SK-N-SH treated with all-trans-retinoic acid at 6 μM for 48 hours (cell line): ENCODE results near the gene MRGPRF.

ENCODE experiments used
- ATAC-seq: fragments of 200-7000 bp; cut with Tn5 transposase; 3 replicates; pipeline ENCODE4 v1.9.1; 2020; ENCODE audit warnings: mild to moderate bottlenecking, moderate library complexity
- BACH2 ChIP-seq: fragments of 250-450 bp; sonication (Bioruptor Pico); IDR thresholded peaks from 2 replicates; pipeline ENCODE4 v1.9.0; 2021; ENCODE audit warnings: mild to moderate bottlenecking, borderline replicate concordance
- CSDC2 ChIP-seq: fragments of 250-450 bp; sonication (Bioruptor Pico); IDR thresholded peaks from 2 replicates; pipeline ENCODE4 v1.5.0; 2020; ENCODE audit warnings: mild to moderate bottlenecking, moderate library complexity
- ESRRG ChIP-seq: fragments of 250-450 bp; sonication (Bioruptor Pico); IDR thresholded peaks from 2 replicates; pipeline ENCODE4 v1.6.1; 2021; ENCODE audit warnings: mild to moderate bottlenecking
- GLIS3 ChIP-seq: fragments of 250-450 bp; sonication (Bioruptor Pico); IDR thresholded peaks from 2 replicates; pipeline ENCODE4 v1.5.0; 2020; ENCODE audit warnings: mild to moderate bottlenecking, moderate library complexity
- ISL1 ChIP-seq: fragments of 250-450 bp; sonication (Bioruptor Pico); IDR thresholded peaks from 2 replicates; pipeline ENCODE4 v2.1.2; 2022; ENCODE audit warnings: mild to moderate bottlenecking, moderate library complexity
- OSR1 ChIP-seq: fragments of 250-450 bp; sonication (Bioruptor Pico); IDR thresholded peaks from 2 replicates; pipeline ENCODE4 v1.8.0; 2022; ENCODE audit warnings: moderate library complexity, mild to moderate bottlenecking, inconsistent platforms
- RARB ChIP-seq: fragments of 250-450 bp; sonication (Bioruptor Pico); IDR thresholded peaks from 2 replicates; pipeline ENCODE4 v1.8.0; 2021; ENCODE audit warnings: mild to moderate bottlenecking, moderate library complexity
- SNAI2 ChIP-seq: fragments of 250-450 bp; sonication (Bioruptor Pico); IDR thresholded peaks from 2 replicates; pipeline ENCODE4 v1.5.0; 2020; ENCODE audit warnings: mild to moderate bottlenecking, moderate library complexity
- TCF4 ChIP-seq: fragments of 250-450 bp; sonication (Bioruptor Pico); IDR thresholded peaks from 2 replicates; pipeline ENCODE4 v1.8.0; 2021; ENCODE audit warnings: mild to moderate bottlenecking, moderate library complexity, borderline replicate concordance
- TOX ChIP-seq: fragments of 250-450 bp; sonication (Bioruptor Pico); IDR thresholded peaks from 2 replicates; pipeline ENCODE4 v1.8.0; 2021; ENCODE audit warnings: mild to moderate bottlenecking, moderate library complexity, borderline replicate concordance
- TSHZ2 ChIP-seq: fragments of 250-450 bp; sonication (Bioruptor Pico); IDR thresholded peaks from 2 replicates; pipeline ENCODE4 v1.5.0; 2020; ENCODE audit warnings: mild to moderate bottlenecking, moderate library complexity
- ZC3H10 ChIP-seq: fragments of 250-450 bp; sonication (Bioruptor Pico); IDR thresholded peaks from 2 replicates; pipeline ENCODE4 v1.5.1; 2021; ENCODE audit warnings: mild to moderate bottlenecking, moderate library complexity
- ZFP30 ChIP-seq: fragments of 450-650 bp; formaldehyde crosslinking; IDR thresholded peaks from 2 replicates; pipeline ENCODE4 v1.5.0; 2022; ENCODE audit warnings: mild to moderate bottlenecking, moderate library complexity
- ZNF565 ChIP-seq: fragments of 450-650 bp; formaldehyde crosslinking; conservative IDR thresholded peaks from 2 replicates; pipeline ENCODE4 v1.5.0; 2020; ENCODE audit warnings: low read depth, mild to moderate bottlenecking, moderate library complexity
- ZNF70 ChIP-seq: fragments of 450-650 bp; formaldehyde crosslinking; IDR thresholded peaks from 2 replicates; pipeline ENCODE4 v1.5.0; 2020; ENCODE audit warnings: mild to moderate bottlenecking, moderate library complexity
- ZNF8 ChIP-seq: fragments of 450-650 bp; formaldehyde crosslinking; IDR thresholded peaks from 2 replicates; pipeline ENCODE4 v1.5.0; 2020; ENCODE audit warnings: mild to moderate bottlenecking, moderate library complexity
- TF ChIP-seq, protein P1 (sequence below): fragments of 250-450 bp; sonication (Bioruptor Pico); IDR thresholded peaks from 2 replicates; pipeline ENCODE4 v1.5.1; 2021; ENCODE audit warnings: mild to moderate bottlenecking, moderate library complexity
- TF ChIP-seq, protein P2 (sequence below): fragments of 250-450 bp; sonication (Bioruptor Pico); IDR thresholded peaks from 2 replicates; pipeline ENCODE4 v1.8.0; 2020; ENCODE audit warnings: mild to moderate bottlenecking, moderate library complexity, borderline replicate concordance
- TF ChIP-seq, protein P3 (sequence below): fragments of 250-450 bp; sonication (Bioruptor Pico); IDR thresholded peaks from 2 replicates; pipeline ENCODE4 v1.8.0; 2021; ENCODE audit warnings: low read depth, mild to moderate bottlenecking, moderate library complexity, borderline replicate concordance
- TF ChIP-seq, protein P4 (sequence below): fragments of 250-450 bp; sonication (Bioruptor Pico); IDR thresholded peaks from 2 replicates; pipeline ENCODE4 v1.5.1; 2020; ENCODE audit warnings: low read depth, mild to moderate bottlenecking, moderate library complexity

The MRGPRF gene

DNA sequence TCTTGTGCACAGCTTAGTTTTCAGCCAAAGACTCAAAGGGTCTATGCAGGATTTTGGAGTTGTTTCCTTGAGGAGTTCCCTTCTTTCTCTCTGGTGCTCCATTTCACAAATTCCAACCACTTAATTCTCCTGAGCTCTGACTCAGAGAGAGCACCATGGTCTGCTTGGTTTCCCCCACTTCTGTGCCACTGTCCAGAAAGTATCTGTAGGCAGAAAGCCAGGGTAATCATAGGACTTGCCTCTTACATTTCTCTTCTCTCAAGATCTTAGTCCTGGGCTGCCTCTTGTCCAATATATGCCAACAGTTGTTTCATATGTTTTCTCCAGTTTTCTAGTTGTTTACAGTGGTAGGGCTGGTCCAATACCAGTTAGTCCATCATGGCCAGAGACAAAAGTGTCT is 25.8 kb downstream of the MRGPRF start:
- TF ChIP-seq, protein P1, sequence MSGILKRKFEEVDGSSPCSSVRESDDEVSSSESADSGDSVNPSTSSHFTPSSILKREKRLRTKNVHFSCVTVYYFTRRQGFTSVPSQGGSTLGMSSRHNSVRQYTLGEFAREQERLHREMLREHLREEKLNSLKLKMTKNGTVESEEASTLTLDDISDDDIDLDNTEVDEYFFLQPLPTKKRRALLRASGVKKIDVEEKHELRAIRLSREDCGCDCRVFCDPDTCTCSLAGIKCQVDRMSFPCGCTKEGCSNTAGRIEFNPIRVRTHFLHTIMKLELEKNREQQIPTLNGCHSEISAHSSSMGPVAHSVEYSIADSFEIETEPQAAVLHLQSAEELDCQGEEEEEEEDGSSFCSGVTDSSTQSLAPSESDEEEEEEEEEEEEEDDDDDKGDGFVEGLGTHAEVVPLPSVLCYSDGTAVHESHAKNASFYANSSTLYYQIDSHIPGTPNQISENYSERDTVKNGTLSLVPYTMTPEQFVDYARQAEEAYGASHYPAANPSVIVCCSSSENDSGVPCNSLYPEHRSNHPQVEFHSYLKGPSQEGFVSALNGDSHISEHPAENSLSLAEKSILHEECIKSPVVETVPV (CRISPR knock-in tag) = no peak
- TF ChIP-seq TSHZ2 (CRISPR knock-in tag) (no peak), GLIS3 (CRISPR knock-in tag) (no peak), ZNF70 (CRISPR knock-in tag) (no peak), RARB (CRISPR knock-in tag) (no peak), ESRRG (CRISPR knock-in tag) (no peak), CSDC2 (CRISPR knock-in tag) (no peak), ISL1 (CRISPR knock-in tag) (no peak), TOX (CRISPR knock-in tag) (no peak), ZNF8 (CRISPR knock-in tag) (no peak), ZFP30 (CRISPR knock-in tag) (no peak), ZNF565 (CRISPR knock-in tag) (no peak), TCF4 (no peak), OSR1 (CRISPR knock-in tag) (no peak)
- TF ChIP-seq, protein P2, sequence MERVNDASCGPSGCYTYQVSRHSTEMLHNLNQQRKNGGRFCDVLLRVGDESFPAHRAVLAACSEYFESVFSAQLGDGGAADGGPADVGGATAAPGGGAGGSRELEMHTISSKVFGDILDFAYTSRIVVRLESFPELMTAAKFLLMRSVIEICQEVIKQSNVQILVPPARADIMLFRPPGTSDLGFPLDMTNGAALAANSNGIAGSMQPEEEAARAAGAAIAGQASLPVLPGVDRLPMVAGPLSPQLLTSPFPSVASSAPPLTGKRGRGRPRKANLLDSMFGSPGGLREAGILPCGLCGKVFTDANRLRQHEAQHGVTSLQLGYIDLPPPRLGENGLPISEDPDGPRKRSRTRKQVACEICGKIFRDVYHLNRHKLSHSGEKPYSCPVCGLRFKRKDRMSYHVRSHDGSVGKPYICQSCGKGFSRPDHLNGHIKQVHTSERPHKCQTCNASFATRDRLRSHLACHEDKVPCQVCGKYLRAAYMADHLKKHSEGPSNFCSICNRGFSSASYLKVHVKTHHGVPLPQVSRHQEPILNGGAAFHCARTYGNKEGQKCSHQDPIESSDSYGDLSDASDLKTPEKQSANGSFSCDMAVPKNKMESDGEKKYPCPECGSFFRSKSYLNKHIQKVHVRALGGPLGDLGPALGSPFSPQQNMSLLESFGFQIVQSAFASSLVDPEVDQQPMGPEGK (CRISPR knock-in tag) = no peak
- TF ChIP-seq, protein P3, sequence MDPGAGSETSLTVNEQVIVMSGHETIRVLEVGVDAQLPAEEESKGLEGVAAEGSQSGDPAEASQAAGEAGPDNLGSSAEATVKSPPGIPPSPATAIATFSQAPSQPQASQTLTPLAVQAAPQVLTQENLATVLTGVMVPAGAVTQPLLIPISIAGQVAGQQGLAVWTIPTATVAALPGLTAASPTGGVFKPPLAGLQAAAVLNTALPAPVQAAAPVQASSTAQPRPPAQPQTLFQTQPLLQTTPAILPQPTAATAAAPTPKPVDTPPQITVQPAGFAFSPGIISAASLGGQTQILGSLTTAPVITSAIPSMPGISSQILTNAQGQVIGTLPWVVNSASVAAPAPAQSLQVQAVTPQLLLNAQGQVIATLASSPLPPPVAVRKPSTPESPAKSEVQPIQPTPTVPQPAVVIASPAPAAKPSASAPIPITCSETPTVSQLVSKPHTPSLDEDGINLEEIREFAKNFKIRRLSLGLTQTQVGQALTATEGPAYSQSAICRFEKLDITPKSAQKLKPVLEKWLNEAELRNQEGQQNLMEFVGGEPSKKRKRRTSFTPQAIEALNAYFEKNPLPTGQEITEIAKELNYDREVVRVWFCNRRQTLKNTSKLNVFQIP = no peak
- ATAC-seq = no peak

DNA sequence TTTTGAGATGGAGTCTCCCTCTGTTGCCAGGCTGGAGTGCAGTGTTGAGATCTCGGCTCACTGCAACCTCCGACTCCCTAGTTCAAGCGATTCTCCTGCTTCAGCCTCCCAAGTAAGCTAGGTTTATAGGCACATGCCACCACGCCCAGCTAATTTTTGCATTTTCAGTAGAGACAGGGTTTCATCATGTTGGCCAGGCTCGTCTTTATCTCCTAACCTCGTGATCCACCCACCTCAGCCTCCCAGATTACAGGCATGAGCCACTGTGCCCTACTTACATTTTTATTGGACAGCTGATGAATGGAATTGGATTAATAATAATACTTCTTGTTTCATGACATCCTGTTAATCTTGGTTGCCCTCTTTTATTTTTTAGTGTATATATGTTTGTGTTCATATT is 29.2 kb downstream of the MRGPRF start:
- no peak for ATAC-seq
- TF ChIP-seq ZNF565 (CRISPR knock-in tag) (no peak), RARB (CRISPR knock-in tag) (no peak), BACH2 (CRISPR knock-in tag) (no peak)
- TF ChIP-seq, protein P4, sequence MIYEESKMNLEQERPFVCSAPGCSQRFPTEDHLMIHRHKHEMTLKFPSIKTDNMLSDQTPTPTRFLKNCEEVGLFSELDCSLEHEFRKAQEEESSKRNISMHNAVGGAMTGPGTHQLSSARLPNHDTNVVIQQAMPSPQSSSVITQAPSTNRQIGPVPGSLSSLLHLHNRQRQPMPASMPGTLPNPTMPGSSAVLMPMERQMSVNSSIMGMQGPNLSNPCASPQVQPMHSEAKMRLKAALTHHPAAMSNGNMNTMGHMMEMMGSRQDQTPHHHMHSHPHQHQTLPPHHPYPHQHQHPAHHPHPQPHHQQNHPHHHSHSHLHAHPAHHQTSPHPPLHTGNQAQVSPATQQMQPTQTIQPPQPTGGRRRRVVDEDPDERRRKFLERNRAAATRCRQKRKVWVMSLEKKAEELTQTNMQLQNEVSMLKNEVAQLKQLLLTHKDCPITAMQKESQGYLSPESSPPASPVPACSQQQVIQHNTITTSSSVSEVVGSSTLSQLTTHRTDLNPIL (CRISPR knock-in tag) = no peak
- TF ChIP-seq, protein P2 (CRISPR knock-in tag) = no peak

DNA sequence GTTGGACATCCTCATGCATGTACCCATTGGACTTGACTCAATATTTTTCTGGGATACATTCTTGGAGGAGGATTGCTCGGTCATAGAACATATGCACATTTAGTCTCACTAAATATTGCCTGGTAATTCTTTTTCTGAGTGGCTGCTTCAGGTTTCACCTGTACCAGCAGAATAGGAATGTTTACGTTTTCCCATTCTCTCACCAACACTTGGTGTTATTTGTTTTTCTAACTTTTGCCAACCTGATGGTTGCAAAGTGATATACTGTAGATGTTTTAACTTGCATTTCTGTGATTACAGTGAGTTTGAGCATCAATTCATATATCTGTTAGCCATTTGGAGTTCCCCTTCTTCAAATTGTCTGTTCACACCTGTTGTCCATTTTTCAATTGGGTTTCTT is 30.9 kb downstream of the MRGPRF start:
- ATAC-seq = no peak
- TF ChIP-seq, protein P3 = no peak
- TF ChIP-seq ZNF565 (CRISPR knock-in tag) (no peak), TCF4 (no peak), TOX (CRISPR knock-in tag) (no peak), ZFP30 (CRISPR knock-in tag) (no peak), GLIS3 (CRISPR knock-in tag) (no peak), BACH2 (CRISPR knock-in tag) (no peak), ZNF8 (CRISPR knock-in tag) (no peak), SNAI2 (CRISPR knock-in tag) (no peak), ZC3H10 (CRISPR knock-in tag) (no peak)
- TF ChIP-seq, protein P2 (CRISPR knock-in tag) = no peak
- TF ChIP-seq, protein P1 (CRISPR knock-in tag) = no peak
